Measurements from ENCODE around the gene STRC. TPM values are rescaled to one million over a fixed set of nuclear protein-coding genes. Genes with fewer than 3 reads are reported as not detected.
"Not testable (repeated sequence)": the region's sequence is repeated elsewhere in the genome, so short reads cannot be mapped to it uniquely, and the experiment has no call there.

Gene STRC
- total RNA-seq, 2 donors from 2014 or later = 1.3 to 3.5 TPM

DNA sequence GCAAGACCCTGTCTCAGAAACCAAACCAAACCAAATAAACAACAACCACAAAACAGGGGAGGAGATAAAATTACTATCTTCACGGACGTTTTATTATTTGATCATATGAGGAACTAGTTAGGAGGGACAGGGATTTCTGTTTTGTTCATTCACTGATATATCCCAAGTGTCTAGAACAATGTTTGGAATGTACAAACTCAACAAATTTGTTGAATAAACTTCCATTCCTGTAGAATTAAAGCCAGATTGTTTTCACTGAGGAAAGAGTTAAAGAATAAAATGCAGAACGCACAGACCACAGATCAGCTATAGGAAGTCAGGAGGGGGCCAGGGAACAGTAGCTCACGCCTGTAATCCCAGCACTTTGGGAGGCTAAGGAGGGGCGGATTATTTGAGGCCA is 6.5 kb upstream of the STRC start:
- Histone ChIP-seq H3K4me3 (no peak overlapping the region), H3K9me3 (no peaks in the 10 kb centered on the region), H3K36me3 (no peaks in the 10 kb centered on the region), H3K27me3 (replicated peaks; ENCODE audit: insufficient read depth) (no peaks in the 10 kb centered on the region), H3K4me1 (replicated peaks) (no peaks in the 10 kb centered on the region), H3K27ac (no peak overlapping the region)
- WGBS = 24% methylated on average over 5 of the region's 5 CpGs
- no peak for DNase-seq (ENCODE audit: low spot score)
- intact Hi-C loops (cut with DNase I) = no loop called here
- no peak for TF ChIP-seq POLR2A (IDR thresholded peaks at IDR 0.05)
- no peak for TF ChIP-seq POLR2AphosphoS5 (IDR thresholded peaks at IDR 0.05)
- TF ChIP-seq, protein P1, sequence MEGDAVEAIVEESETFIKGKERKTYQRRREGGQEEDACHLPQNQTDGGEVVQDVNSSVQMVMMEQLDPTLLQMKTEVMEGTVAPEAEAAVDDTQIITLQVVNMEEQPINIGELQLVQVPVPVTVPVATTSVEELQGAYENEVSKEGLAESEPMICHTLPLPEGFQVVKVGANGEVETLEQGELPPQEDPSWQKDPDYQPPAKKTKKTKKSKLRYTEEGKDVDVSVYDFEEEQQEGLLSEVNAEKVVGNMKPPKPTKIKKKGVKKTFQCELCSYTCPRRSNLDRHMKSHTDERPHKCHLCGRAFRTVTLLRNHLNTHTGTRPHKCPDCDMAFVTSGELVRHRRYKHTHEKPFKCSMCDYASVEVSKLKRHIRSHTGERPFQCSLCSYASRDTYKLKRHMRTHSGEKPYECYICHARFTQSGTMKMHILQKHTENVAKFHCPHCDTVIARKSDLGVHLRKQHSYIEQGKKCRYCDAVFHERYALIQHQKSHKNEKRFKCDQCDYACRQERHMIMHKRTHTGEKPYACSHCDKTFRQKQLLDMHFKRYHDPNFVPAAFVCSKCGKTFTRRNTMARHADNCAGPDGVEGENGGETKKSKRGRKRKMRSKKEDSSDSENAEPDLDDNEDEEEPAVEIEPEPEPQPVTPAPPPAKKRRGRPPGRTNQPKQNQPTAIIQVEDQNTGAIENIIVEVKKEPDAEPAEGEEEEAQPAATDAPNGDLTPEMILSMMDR (IDR thresholded peaks at IDR 0.05) = no peak

DNA sequence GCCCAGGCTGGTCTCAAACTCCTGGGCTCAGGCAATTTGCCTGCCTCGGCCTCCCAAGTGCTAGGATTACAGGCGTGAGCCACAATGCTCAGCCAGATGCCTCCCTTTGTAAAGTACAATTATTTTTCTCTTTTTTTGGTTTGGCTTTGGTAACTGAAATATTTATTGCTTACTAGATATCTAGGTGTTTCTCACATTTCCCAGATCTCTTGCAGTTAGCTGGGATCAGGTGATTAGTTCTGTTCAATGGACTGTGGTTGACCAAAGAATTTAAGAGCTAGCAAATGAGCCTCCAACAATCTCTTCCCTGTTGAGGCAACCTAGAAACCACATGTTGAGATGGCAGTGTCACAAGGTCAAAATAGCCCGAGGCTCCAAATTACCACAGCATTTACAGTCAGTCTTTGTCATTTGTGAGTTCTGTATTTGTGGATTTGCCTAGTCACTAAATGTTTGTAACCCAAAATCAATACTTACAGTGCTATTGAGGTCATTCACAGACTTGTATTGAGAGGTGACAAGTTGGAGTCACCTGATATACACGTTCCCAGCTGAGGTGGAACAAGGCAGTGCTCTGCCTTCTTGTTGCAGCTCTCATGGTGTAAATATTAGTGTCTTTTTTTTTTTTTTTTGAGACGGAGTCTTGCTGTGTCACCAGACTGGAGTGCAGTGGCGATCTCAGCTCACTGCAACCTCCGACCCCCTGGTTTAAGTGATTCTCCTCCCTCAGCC is 3.6 kb upstream of the STRC start:
- intact Hi-C loops (cut with DNase I); H3K27ac ChIP-seq; H3K4me3 ChIP-seq; H3K4me1 ChIP-seq (replicated peaks); H3K36me3 ChIP-seq; H3K27me3 ChIP-seq (replicated peaks; ENCODE audit: insufficient read depth); DNase-seq (ENCODE audit: low spot score); H3K9me3 ChIP-seq: not testable (repeated sequence)
- WGBS = 62% methylated on average over 5 of the region's 7 CpGs

DNA sequence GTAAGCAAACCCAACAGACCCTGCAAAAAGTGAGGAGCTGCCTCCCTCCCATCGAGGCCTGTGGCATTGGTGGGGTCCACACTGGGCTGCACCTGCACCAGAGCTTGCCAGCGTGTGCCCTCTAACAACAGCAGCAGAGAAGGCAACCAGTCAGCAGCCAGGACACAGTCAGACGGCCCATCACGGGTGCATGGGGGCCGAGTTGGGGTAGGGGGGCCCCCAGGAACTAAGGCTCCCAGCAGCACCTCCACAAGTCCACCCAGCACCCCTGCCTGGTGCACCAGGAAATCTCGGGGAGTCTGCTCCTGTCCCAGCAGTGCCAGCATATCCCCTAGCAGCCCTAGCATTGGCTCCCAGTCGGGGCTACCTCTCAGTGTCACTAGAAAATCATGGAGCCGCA is 850 bp downstream of the STRC start:
- intact Hi-C loops (cut with DNase I); H3K36me3 ChIP-seq; H3K4me1 ChIP-seq (replicated peaks); H3K27me3 ChIP-seq (replicated peaks; ENCODE audit: insufficient read depth); DNase-seq (ENCODE audit: low spot score); H3K4me3 ChIP-seq; H3K27ac ChIP-seq; H3K9me3 ChIP-seq: not testable (repeated sequence)
- no CpG with 5 or more reads among the region's 8 CpGs for WGBS

DNA sequence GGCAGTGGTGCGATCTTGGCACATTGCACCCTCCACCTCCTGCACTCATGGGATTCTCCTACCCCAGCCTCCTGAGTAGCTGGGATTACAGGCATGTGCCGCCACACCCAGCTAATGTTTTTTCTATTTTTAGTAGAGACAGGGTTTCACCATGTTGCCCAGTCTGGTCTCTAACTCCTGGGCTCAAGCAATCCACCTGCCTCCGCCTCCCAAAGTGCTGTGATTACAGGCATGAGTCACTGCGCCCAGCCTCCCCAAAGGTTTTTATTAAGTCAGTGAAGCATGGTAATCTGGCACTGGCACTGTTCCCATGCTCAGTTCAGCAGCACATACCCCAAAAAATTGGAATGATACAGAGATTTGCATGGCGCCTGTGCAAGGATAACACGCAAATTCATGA is 16.4 kb downstream of the STRC start:
- H3K9me3 ChIP-seq; H3K4me3 ChIP-seq; H3K4me1 ChIP-seq (replicated peaks); H3K36me3 ChIP-seq; H3K27ac ChIP-seq; H3K27me3 ChIP-seq (replicated peaks; ENCODE audit: insufficient read depth); intact Hi-C loops (cut with DNase I); DNase-seq (ENCODE audit: low spot score): not testable (repeated sequence)
- 84% methylated on average over 6 of the region's 6 CpGs for WGBS

DNA sequence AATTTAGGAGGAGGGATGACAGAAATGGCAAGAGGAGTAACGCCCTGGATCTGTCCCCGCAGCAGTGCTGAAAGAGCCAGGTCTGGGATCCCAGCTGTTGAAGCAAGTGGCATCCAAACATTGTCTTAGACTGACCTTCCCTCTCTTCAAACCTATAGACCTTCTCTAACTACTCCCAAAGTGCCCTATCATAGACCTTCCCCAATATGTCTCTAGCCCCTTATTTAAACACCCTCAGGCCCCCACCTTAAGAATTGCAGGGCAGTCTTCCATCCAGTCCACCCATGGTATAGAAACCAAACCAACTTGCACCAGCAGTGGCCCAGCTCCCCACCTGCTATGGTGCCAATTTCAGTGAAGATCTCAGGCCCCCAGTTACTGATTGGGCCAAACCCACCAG is 18.4 kb downstream of the STRC start:
- H3K36me3 ChIP-seq; H3K4me3 ChIP-seq; H3K9me3 ChIP-seq; DNase-seq (ENCODE audit: low spot score); H3K27me3 ChIP-seq (replicated peaks; ENCODE audit: insufficient read depth); H3K27ac ChIP-seq; intact Hi-C loops (cut with DNase I); H3K4me1 ChIP-seq (replicated peaks): not testable (repeated sequence)
- WGBS = no CpG with 5 or more reads among the region's 2 CpGs

DNA sequence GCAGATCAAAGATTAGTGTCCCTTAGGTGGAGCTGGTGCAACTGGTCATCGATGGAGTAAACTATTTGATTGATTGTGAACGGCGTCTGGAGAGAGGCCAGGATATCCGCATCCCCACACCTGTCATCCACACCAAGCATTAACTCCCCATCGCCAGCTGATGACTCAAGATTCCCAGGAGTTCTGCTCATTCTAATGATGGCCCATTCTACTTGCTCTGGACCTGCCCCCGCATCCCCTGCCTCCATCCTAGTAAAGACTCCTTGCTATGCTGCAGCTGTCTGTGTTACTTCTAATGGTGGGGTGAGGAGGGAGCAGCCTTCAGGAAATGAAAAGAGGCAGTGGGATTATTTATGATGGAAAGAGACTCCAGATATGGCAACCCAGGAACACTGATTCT is 19.5 kb downstream of the STRC start:
- H3K36me3 ChIP-seq; H3K4me1 ChIP-seq (replicated peaks); DNase-seq (ENCODE audit: low spot score); H3K27me3 ChIP-seq (replicated peaks; ENCODE audit: insufficient read depth); intact Hi-C loops (cut with DNase I); H3K27ac ChIP-seq; H3K4me3 ChIP-seq; H3K9me3 ChIP-seq: not testable (repeated sequence)
- 85% methylated on average over 6 of the region's 6 CpGs for WGBS

DNA sequence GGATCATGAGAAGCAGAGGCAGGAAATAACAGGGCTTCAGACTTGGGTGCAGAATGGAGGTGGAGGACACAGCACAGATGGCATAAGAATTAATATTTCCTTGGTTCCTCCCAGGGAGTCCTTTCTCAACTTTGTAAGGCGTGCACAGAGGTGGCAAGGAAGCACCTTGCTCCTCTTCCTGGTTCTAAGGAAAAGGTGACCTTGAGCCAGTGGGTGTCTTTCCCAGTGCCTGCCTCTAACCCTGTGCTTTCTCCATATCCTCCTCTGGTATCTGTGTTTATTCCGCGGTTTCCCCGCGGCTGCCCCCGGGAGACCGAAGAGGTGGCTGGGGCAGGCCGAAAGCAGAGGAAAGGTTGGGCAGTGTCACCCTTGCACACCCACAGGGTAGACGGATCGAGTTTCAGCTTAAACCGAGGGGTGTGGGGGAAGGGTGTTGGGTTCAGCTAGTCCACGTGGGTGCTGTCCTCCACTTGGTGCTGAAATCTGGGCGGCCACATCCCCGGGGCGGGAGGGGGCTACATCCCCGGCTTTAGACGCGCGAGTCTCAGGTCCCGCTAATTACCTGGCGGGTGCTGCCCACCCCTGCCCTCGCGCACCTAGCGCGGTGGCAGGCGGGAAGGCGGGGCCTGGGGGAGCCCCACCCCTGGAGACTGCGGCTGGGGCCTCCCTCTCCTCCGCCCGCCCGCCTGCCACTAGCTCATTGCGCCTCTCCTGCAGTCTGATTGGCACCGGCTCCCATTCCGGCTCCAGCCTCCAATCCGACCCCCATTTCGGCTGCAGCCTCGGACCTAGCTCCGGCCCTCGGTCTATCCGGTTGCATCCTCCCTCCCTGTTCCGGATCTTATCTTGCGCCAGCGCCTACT is 25.0 kb downstream of the STRC start, which contains the start of gene CKMT1B:
TSS of gene CKMT1B (plus strand) at position 700 of the 863 bp plus-strand sequence. CDS start 192 bp downstream, outside the sequence.
- H3K36me3 ChIP-seq; H3K4me1 ChIP-seq (replicated peaks); H3K9me3 ChIP-seq; H3K4me3 ChIP-seq; DNase-seq (ENCODE audit: low spot score); H3K27me3 ChIP-seq (replicated peaks; ENCODE audit: insufficient read depth); intact Hi-C loops (cut with DNase I); H3K27ac ChIP-seq: not testable (repeated sequence)
- no CpG with 5 or more reads among the region's 43 CpGs for WGBS

DNA sequence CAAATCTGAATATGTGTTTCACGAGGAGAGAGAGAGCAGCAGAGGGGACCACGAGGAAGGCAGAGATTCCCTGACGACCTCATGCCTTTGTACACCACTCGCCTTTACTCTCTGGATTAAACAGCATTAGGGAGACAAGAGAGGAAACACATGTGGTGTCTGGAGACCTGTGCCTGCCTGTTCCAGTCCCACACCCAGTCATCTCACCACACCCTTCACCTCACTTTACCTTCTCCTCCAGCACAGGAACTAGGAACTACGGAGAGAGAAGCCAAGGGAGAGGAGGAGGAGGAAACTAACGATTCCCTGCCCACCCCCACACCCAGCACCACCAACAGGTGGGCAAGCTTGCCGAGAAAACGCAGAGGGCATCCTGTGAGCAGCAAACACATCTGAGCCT is 25.8 kb downstream of the STRC start:
- H3K27me3 ChIP-seq (replicated peaks; ENCODE audit: insufficient read depth); DNase-seq (ENCODE audit: low spot score); intact Hi-C loops (cut with DNase I); H3K9me3 ChIP-seq; H3K4me1 ChIP-seq (replicated peaks); H3K36me3 ChIP-seq; H3K4me3 ChIP-seq; H3K27ac ChIP-seq: not testable (repeated sequence)
- WGBS = 10% methylated on average over 4 of the region's 8 CpGs

DNA sequence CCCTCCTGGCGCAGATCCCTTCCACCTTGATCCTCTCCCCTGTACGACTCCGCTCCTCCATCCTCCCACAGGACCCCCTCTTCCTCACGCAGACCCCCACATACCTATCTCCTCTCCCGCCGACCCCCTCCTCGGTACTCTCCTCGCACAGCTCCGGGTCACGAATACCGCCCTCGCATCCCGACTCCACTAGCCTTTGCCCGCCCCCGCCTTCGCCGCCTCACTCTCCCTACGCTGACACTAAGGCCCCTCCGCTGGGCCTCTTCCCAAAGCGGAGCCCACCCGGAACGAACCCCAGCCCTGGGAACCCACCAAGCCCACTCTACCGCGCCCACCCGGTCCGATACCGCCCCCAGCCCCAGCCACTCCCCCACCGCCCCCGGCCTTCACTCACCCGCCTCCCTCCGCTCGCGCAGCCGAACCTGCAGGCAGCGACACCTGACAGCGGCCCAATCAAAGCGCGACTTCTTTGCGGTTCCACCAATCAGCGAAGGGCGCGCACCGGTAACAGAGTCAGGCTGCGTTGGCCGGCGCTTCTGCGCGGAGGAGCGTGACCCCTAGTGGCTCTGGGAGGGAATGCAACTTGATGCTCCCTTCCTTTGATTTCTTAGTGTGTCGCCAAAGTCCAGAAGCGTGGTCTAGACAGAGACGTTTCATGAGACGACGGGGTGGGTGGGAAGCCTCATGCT is 28.7 kb downstream of the STRC start, which contains the start of gene PPIP5K1:
TSS of gene PPIP5K1 (minus strand) at position 431 of the 689 bp plus-strand sequence. CDS start 5,704 bp downstream, outside the sequence.
- not testable (repeated sequence) for H3K9me3 ChIP-seq
- WGBS = no CpG with 5 or more reads among the region's 54 CpGs

DNA sequence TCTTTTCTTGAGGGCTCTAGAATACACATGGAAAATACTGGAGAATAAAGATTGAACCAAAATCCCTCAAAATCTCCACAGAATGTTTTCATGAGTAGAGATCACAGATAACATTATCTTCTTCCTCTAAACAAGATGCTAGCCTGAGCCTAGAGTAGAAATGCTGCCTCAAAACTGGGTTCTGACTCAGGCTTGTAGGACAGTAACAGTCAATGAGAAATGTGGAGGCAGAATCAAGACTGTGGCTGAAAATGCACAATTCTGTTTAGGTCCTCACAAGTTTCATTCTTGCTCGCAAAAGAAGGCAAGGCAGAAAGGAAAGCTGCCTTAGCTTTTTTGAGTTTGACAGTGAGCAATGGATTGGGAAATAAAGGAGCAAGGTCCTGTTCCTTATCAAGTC is 44.0 kb downstream of the STRC start:
- H3K4me1 ChIP-seq (replicated peaks); H3K4me3 ChIP-seq; DNase-seq (ENCODE audit: low spot score); H3K27me3 ChIP-seq (replicated peaks; ENCODE audit: insufficient read depth); H3K9me3 ChIP-seq; intact Hi-C loops (cut with DNase I); H3K27ac ChIP-seq; H3K36me3 ChIP-seq: not testable (repeated sequence)
- no CpG with 5 or more reads among the region's 1 CpG for WGBS

More for the DNA sequence above, 28.7 kb downstream of the STRC start, which contains the start of gene PPIP5K1:
- H3K27ac ChIP-seq; DNase-seq (ENCODE audit: low spot score); H3K4me3 ChIP-seq; H3K4me1 ChIP-seq (replicated peaks); intact Hi-C loops (cut with DNase I); H3K27me3 ChIP-seq (replicated peaks; ENCODE audit: insufficient read depth); H3K36me3 ChIP-seq: not testable (repeated sequence)

DNA sequence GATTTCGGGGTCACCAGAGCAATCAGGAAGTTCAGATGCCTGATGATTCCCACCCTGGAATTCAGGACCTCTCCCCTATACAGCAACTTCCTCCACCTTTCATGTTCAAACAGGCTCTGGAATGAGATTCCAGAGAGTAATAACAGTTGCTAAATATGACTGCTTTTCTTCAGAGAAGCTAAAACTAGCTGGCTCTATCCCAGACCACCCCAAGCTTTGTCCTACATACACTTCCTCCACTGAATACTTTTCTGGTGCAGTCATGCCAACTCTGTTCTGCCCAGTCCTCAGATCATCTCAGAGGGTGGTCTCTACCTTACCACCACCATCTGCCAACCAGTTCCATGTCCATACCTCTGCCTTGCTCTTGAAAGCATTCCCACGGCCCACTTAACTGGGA is 52.0 kb downstream of the STRC start:
- H3K4me3 ChIP-seq; intact Hi-C loops (cut with DNase I); H3K27ac ChIP-seq; H3K36me3 ChIP-seq; H3K27me3 ChIP-seq (replicated peaks; ENCODE audit: insufficient read depth); H3K9me3 ChIP-seq; DNase-seq (ENCODE audit: low spot score); H3K4me1 ChIP-seq (replicated peaks): not testable (repeated sequence)
- no CpG with 5 or more reads among the region's 2 CpGs for WGBS
